Measurements from ENCODE around the gene INHBB. TPM values are rescaled to one million over a fixed set of nuclear protein-coding genes. Genes with fewer than 3 reads are reported as not detected.

INHBB gene
- total RNA-seq, 2 experiments from 2014 or later = not detected

- intact Hi-C loops (cut with micrococcal nuclease) = no loop called here
- no peak for DNase-seq
- H3K9me3 Mint-ChIP-seq = no peaks in the 10 kb centered on the region
- no peak overlapping the region for H3K27ac Mint-ChIP-seq
- no peaks in the 10 kb centered on the region for H3K4me1 Mint-ChIP-seq (ENCODE audit: low read depth)
- H3K27me3 Mint-ChIP-seq (ENCODE audit: low read depth) = peaks cover 12% of the 10 kb centered on the region
- no peak overlapping the region for H3K4me3 Mint-ChIP-seq
- CTCF ChIA-PET = no interaction called here
- H3K36me3 Mint-ChIP-seq (ENCODE audit: low read depth) = no peaks in the 10 kb centered on the region
Observed at GRCh38 chr2:120353931-120354330, 8.0 kb downstream of the INHBB start.

- Mint-ChIP-seq H3K9me3 (no peaks in the 10 kb centered on the region), H3K36me3 (ENCODE audit: low read depth) (no peaks in the 10 kb centered on the region), H3K4me3 (no peak overlapping the region), H3K27me3 (ENCODE audit: low read depth) (peaks cover 10% of the 10 kb centered on the region), H3K27ac (no peak overlapping the region), H3K4me1 (ENCODE audit: low read depth) (no peaks in the 10 kb centered on the region)
- DNase-seq = no peak
- CTCF ChIA-PET = no interaction called here
- intact Hi-C loops (cut with micrococcal nuclease) = no loop called here
Observed at GRCh38 chr2:120354467-120354866, 8.5 kb downstream of the INHBB start.

GRCh38 chr2:120354935-120355779, 9.2 kb downstream of the INHBB start:
- CTCF ChIA-PET = interaction anchor here (0.9 kb wide), 1 partner anchor 41 kb away, joined by 3 read pairs; no protein-coding TSS in a partner anchor
- intact Hi-C loops (cut with micrococcal nuclease) = no loop called here
- H3K27me3 Mint-ChIP-seq (ENCODE audit: low read depth) = peaks cover 6% of the 10 kb centered on the region
- H3K4me3 Mint-ChIP-seq = no peak overlapping the region
- H3K9me3 Mint-ChIP-seq = no peaks in the 10 kb centered on the region
- no peak for DNase-seq
- H3K36me3 Mint-ChIP-seq (ENCODE audit: low read depth) = no peaks in the 10 kb centered on the region
- no peaks in the 10 kb centered on the region for H3K4me1 Mint-ChIP-seq (ENCODE audit: low read depth)
- no peak overlapping the region for H3K27ac Mint-ChIP-seq

- Mint-ChIP-seq H3K4me1 (ENCODE audit: low read depth) (no peaks in the 10 kb centered on the region), H3K4me3 (no peak overlapping the region), H3K27me3 (ENCODE audit: low read depth) (peaks cover 3% of the 10 kb centered on the region), H3K27ac (no peak overlapping the region), H3K36me3 (ENCODE audit: low read depth) (no peaks in the 10 kb centered on the region), H3K9me3 (no peaks in the 10 kb centered on the region)
- no peak for DNase-seq
- CTCF ChIA-PET = interaction anchor here (0.9 kb wide), 1 partner anchor 41 kb away, joined by 3 read pairs; no protein-coding TSS in a partner anchor
- intact Hi-C loops (cut with micrococcal nuclease) = no loop called here
Observed at GRCh38 chr2:120355780-120356266, 9.9 kb downstream of the INHBB start.

- H3K36me3 Mint-ChIP-seq (ENCODE audit: low read depth) = no peaks in the 10 kb centered on the region
- no peak for DNase-seq
- CTCF ChIA-PET = no interaction called here
- H3K9me3 Mint-ChIP-seq = no peaks in the 10 kb centered on the region
- H3K27ac Mint-ChIP-seq = no peak overlapping the region
- intact Hi-C loops (cut with micrococcal nuclease) = no loop called here
- H3K4me3 Mint-ChIP-seq = no peak overlapping the region
- H3K4me1 Mint-ChIP-seq (ENCODE audit: low read depth) = no peaks in the 10 kb centered on the region
- H3K27me3 Mint-ChIP-seq (ENCODE audit: low read depth) = no peaks in the 10 kb centered on the region
Observed at GRCh38 chr2:120357768-120358167, 11.8 kb downstream of the INHBB start.

DNA sequence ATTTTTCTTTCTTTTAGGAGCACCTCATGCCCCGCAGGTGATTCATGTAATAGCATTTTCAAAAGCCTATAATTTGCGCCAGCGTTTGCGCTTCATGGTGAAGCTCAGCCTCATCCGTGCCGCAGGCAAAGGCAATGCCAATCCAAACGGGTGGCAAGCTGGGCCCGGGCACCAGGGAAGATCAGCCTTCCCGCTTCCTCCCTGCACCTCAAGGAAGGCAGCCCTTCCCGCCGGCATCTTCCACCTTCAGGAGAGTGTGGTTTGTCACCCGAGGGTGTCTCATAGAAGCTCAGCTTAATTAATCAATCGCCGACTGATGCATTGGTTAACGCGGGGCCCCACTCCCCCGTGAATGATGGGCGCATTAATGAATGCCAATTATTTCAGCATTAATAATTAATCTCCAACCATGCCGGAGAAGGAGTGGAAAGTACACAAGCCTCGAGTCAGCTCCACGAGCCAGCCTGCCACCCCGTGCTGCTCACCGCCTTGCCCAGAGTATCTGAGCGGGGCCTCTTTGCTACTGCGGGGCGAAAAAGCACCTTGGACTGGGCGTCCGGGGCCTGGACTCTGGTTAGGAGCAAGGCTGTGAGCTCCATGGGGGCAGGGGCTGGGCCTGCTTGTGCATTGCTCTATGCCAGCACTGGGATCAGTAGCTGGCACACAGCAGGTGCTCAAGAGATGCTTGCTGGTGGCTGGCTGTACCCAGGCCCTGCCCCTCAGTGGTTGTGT, 13.0 kb downstream of the INHBB start:
- intact Hi-C loops (cut with micrococcal nuclease) = no loop called here
- DNase-seq = no peak
- no peaks in the 10 kb centered on the region for H3K27me3 Mint-ChIP-seq (ENCODE audit: low read depth)
- H3K4me1 Mint-ChIP-seq (ENCODE audit: low read depth) = no peaks in the 10 kb centered on the region
- no peaks in the 10 kb centered on the region for H3K36me3 Mint-ChIP-seq (ENCODE audit: low read depth)
- no peaks in the 10 kb centered on the region for H3K9me3 Mint-ChIP-seq
- no peak overlapping the region for H3K4me3 Mint-ChIP-seq
- no peak overlapping the region for H3K27ac Mint-ChIP-seq
- CTCF ChIA-PET = no interaction called here

DNA sequence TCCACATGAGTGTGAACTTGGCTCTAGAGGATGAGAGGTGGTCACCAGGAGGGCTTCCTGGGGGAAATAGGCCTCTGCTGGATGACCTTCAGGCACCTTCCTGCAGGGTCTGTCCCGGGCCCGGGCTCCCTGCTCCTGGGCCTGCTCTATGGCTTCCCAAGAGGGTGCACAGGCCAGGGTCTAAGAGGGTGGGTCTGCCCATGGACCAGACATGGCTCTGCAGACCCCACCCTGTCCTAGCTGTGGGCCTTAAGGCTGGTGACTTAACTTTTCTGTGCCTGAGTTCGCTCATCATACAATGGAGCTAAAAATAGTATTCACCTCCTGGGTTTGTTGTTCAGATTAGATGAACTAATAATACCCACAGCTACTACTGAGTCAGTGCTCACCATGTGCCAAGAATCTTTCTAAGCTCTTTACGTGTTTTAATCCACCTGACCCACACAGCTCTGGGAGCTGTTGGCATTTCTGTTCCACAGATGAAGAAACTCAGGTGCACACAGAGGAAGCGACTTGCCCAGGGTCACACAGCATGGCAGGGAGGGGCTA, 14.4 kb downstream of the INHBB start:
- no peaks in the 10 kb centered on the region for H3K9me3 Mint-ChIP-seq
- H3K27me3 Mint-ChIP-seq (ENCODE audit: low read depth) = no peaks in the 10 kb centered on the region
- intact Hi-C loops (cut with micrococcal nuclease) = no loop called here
- DNase-seq = no peak
- no peaks in the 10 kb centered on the region for H3K4me1 Mint-ChIP-seq (ENCODE audit: low read depth)
- H3K27ac Mint-ChIP-seq = no peak overlapping the region
- H3K4me3 Mint-ChIP-seq = no peak overlapping the region
- CTCF ChIA-PET = interaction anchor here (0.6 kb wide), 1 partner anchor 953 kb away, joined by 3 read pairs; no protein-coding TSS in a partner anchor
- H3K36me3 Mint-ChIP-seq (ENCODE audit: low read depth) = no peaks in the 10 kb centered on the region

DNA sequence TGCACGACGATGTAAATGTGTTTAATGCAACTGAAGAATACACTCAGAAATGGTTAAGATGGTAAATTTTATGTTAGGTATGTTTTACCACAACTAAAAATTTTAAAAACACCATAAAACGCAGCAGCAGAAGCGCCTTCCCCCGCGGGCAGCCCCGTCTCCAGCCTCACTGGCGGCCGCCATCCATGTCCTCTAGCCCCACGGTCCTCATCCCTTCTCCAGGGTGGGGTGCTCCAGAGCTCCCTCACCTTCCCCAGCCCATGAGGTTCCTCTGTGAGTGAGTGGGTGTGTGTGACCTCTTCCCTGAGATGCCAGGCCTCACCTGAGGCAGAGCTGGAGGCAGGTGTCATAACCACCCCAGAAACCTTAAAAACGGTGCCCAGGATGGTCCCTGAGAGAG, 17.0 kb downstream of the INHBB start:
- Mint-ChIP-seq H3K9me3 (no peaks in the 10 kb centered on the region), H3K27me3 (ENCODE audit: low read depth) (no peaks in the 10 kb centered on the region), H3K4me1 (ENCODE audit: low read depth) (no peaks in the 10 kb centered on the region), H3K27ac (no peak overlapping the region), H3K36me3 (ENCODE audit: low read depth) (no peaks in the 10 kb centered on the region), H3K4me3 (no peak overlapping the region)
- CTCF ChIA-PET = no interaction called here
- DNase-seq = no peak
- intact Hi-C loops (cut with micrococcal nuclease) = no loop called here

DNA sequence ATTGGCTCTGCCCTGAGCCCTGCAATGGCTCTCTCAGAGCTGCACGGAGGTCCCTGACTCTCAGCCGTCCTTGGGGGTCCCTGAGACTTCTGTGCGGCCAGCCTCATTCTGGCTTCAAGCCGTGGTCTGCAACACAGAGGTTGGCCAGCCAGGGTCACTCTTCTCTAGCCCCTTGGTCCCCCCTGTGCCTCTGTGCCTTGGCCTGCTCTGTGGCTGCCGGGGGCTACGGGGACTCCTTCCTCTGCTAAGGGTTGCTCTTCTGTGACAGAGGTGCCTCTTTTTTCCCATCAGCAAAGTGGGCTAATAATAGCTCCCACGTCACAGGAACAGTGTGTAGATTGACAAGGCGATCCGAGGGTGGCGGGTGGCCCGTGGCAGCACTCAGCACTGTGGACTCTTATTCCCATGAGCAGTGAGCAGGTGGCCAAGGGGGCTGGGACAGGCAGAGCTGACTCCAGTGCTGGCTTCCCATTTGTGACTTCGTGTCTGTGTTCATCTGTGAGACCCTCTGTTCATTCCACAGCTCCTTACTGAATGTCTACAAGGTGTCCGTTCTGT, 19.4 kb downstream of the INHBB start:
- no peak for DNase-seq
- Mint-ChIP-seq H3K4me1 (ENCODE audit: low read depth) (no peaks in the 10 kb centered on the region), H3K9me3 (no peaks in the 10 kb centered on the region), H3K36me3 (ENCODE audit: low read depth) (no peaks in the 10 kb centered on the region), H3K27me3 (ENCODE audit: low read depth) (no peaks in the 10 kb centered on the region), H3K27ac (no peak overlapping the region), H3K4me3 (no peak overlapping the region)
- CTCF ChIA-PET = no interaction called here
- intact Hi-C loops (cut with micrococcal nuclease) = no loop called here

DNA sequence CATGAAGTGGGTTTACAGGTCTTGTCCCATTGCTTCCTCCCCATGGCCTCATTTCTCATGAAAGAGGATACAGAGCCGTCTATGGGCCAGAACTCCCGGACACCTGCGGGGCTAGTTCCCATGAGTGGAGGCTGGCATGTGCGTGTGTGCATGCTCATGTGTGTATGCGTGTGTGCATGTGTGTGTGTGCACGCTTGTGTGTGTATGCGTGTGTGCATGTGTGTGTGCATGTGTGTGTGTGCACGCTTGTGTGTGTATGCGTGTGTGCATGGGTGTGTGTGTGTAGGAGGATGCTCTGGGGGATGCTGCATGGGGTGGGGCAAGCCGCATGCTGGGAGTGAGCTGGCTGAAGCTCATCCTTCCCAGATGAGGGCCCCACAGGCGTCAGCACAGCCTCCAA, 20.8 kb downstream of the INHBB start:
- Mint-ChIP-seq H3K27me3 (ENCODE audit: low read depth) (no peaks in the 10 kb centered on the region), H3K27ac (no peak overlapping the region), H3K4me1 (ENCODE audit: low read depth) (no peaks in the 10 kb centered on the region), H3K9me3 (no peaks in the 10 kb centered on the region), H3K36me3 (ENCODE audit: low read depth) (no peaks in the 10 kb centered on the region), H3K4me3 (no peak overlapping the region)
- intact Hi-C loops (cut with micrococcal nuclease) = no loop called here
- CTCF ChIA-PET = no interaction called here
- no peak for DNase-seq

- Mint-ChIP-seq H3K36me3 (ENCODE audit: low read depth) (no peaks in the 10 kb centered on the region), H3K27ac (no peak overlapping the region), H3K4me3 (no peak overlapping the region), H3K4me1 (ENCODE audit: low read depth) (no peaks in the 10 kb centered on the region), H3K9me3 (no peaks in the 10 kb centered on the region), H3K27me3 (ENCODE audit: low read depth) (no peaks in the 10 kb centered on the region)
- intact Hi-C loops (cut with micrococcal nuclease) = no loop called here
- CTCF ChIA-PET = no interaction called here
- no peak for DNase-seq
Observed at GRCh38 chr2:120367221-120367620, 21.3 kb downstream of the INHBB start.

DNA sequence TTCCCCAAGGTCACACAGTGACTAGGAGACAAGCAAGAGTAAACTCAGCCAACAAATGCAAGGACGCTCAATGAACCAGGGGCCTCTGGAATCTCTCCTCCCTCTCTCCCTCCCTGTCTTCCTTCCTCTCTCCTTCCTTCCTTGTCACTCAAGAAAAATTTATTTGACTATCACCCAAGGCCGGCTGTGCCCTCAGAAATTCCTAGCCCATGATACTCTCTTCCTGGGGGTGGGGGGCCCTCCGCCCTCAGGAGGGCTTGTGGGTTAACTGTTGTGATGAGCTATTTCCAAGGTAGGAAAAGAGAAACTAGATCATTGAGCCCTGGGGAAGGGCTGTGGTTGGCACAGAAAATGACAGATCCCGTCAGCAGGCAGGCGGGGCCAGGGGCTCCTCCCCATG, 21.7 kb downstream of the INHBB start:
- no peak for DNase-seq
- H3K4me1 Mint-ChIP-seq (ENCODE audit: low read depth) = no peaks in the 10 kb centered on the region
- no peak overlapping the region for H3K27ac Mint-ChIP-seq
- H3K27me3 Mint-ChIP-seq (ENCODE audit: low read depth) = no peaks in the 10 kb centered on the region
- H3K9me3 Mint-ChIP-seq = no peaks in the 10 kb centered on the region
- no peak overlapping the region for H3K4me3 Mint-ChIP-seq
- intact Hi-C loops (cut with micrococcal nuclease) = no loop called here
- no peaks in the 10 kb centered on the region for H3K36me3 Mint-ChIP-seq (ENCODE audit: low read depth)
- CTCF ChIA-PET = no interaction called here
